Smooth muscle cell of the brain vasculature (primary cell): ENCODE data around the gene TMEM181.
"Not testable (repeated sequence)": the region's sequence is repeated elsewhere in the genome, so short reads cannot be mapped to it uniquely, and the experiment has no call there.

ENCODE experiments used
- DNase-seq: peaks from one replicate; pipeline ENCODE4 v3.0.0-alpha.2; 2012; ENCODE audit warnings: low read depth, low spot score

Gene TMEM181

DNA sequence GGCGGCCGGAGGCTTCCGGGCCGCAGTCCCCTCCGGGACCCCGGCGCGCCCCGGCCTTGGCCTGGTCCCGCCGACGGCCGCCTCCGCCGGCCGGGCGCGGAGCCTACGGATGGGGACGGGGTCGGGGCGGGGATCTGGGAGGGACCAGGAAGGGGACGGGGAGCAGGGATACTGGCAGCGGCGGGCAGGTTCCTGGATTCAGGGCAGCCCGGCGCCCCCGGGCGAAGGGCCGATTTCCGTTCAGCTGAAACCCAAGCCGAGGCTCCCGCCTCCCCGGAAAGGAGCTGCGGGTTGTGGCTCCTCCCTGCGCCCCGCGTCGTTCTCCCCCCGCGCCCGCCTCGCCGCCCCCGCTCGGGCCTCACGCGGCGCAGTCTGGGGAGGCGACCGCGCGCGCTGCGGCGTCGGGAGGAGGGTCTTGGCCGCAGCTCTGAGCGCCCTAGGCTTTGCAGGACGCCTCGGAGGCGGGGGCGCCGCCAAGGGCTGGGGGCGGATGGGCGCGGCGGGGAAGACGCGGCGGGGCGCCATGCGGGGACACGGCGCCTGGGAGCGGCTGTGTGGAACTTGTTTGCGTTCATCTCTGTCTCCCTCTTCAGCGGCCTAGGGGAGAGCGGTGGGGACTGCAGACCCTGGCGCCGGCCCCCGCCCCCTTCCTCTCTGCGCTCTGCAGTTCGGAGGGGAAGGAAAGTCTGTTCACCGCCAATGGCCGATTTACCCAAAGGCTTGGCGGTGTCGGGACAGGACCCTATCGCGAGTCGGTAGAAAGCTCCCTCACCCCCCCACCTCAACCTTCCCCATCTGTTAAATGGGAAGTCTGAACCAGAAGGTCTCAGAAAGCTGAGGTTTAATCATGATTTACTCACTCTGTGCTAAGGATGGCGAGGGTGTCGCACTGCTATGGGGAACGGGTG is 22.7 kb upstream of the TMEM181 start:
- DNase-seq, result no peak

DNA sequence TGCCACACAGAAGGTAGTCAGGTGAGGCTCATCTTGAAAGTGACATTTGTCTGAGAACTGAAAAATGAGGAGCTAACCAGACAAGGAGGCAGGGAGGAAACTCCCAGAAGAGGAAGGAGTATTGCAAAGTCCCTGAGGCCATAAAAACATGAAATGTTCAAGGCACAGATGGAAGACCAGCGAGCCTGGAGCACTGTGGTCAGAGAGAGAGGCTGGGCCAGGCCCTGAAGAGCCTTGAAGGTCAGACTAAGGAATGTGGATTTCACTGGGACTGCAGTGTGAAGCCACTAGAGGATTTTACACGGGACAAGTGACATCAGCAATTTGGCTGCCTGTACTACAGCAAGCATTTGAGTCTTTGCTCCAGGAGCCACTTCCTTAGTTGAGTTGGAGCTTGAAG is 21.1 kb upstream of the TMEM181 start:
- DNase-seq, result no peak

DNA sequence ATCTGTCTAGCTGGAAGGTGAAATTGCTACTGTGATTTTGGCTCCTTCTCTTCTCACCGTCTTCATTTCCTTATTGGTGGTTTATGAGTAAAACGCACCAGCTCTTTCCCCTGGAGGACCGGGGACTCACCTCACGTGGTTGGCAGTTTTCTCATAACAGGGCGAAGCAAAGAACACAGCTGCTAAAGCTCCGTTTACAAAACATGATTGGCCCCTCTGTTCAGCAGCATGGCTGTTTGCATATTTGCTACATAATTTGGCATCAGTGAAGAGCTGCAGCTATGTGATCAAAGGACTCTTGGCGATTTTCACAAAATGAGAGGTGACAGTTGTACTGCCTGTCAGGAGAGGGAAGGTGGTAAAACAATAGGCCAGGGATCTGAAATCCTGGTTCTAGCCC is 20.5 kb upstream of the TMEM181 start:
- DNase-seq, result no peak

DNA sequence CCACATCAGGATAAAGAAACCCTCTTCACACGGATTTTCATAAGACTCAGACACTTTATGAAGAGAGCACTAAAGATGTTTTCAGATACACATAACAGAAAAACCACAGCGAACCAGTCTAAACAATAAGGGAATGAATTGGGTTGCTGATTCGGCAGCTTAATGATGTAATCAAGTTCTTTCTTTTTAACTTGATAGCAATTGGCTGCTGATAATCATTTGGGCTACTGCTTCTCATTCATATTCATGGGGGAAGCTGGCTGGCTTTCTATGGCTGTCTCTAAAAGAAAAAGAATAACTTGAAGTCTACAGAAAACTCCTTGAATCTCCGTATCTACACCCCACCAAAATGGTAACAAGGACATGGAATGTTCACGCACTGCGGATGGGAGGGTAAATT is 20.0 kb upstream of the TMEM181 start:
- no peak for DNase-seq

DNA sequence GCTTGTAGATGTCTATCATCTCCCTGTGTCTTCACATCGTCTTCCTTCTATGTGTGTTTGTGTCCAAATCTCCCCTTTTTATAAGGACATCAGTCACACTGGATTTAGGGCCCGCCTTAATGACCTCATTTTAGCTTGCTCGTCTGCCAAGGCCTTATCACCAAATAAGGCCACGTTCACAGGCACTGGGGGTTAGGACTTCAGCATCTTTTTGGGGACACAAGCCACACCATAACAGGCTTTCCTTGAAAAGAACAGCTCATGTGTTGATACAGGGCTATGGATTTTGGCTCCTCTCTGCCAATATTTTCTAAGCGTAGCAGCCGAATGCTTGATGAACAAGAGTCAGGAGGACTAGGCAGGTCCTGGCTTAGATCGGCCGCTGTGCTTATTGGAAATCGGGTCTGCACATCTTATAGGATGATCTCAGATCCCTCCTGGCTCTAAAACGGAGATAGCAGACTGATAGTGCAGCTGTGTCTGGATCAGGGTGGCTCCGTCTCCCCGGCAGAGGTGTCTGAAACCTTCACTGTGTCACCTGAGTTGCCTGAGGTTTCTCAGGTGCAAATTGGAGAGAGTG is 16.2 kb upstream of the TMEM181 start:
- no peak for DNase-seq

DNA sequence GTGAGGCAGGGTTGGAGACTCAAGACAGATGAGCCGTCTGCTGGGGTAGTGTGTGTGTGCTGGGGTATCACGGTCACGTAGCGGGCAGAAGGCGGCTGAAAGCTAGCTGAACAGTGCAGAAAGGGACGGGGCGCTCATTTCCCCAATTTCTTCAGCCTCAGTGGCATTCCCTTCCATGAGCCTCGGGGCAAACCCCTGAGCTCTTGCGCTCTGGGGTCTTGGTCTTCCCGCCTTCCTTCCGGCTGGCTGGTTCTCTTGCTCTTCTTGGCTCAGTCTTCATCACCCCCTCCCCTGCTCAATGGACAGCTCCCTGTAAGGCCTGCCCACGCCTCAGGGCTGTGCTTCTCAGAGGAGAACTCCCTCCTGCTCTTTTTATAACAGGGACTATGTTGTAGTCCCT is 15.5 kb upstream of the TMEM181 start:
- no peak for DNase-seq

DNA sequence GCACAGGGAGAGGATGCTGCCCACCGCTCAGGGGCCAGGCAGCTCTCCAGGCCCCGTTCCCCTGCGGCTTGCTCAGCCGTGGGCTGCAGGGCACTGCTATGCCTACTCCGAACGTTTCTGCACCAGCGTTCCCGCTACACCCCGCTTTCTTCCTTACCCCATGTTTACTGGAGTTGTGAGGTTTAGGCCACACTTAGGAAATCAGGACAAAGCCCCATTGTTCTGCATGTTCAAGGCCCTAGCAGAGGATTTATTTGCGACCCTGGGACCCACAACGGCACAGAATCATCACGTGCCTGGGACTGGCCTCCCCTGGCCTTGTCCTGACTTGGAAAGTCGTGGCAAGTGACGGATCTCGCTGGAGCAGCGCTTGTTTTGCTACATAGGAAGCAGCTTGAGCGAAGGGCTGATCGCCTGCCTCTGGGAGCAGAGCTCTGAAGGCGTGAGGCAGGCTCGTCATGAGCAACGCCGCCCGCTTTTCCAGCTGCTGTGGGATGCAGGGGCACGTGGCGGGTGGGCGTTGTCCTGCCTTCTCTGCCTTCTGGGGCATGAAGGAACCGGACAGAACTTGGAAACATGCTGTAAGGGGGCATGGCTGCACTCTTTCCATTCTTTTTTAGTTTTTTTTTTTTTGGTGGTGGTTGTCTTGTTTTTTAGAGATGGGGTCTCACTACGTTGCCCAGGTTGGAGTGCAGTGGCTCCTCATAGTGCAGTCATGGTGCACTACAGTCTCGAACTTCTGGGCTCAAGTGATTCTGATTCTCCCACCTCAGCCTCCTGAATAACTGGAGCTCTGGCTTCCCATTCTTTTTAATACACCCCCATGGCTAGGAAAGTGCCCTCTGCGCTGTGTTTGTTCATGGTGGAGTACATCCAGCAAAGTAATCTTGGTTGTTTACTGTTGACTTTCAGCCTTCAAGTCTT is 14.6 kb upstream of the TMEM181 start:
- no peak for DNase-seq

DNA sequence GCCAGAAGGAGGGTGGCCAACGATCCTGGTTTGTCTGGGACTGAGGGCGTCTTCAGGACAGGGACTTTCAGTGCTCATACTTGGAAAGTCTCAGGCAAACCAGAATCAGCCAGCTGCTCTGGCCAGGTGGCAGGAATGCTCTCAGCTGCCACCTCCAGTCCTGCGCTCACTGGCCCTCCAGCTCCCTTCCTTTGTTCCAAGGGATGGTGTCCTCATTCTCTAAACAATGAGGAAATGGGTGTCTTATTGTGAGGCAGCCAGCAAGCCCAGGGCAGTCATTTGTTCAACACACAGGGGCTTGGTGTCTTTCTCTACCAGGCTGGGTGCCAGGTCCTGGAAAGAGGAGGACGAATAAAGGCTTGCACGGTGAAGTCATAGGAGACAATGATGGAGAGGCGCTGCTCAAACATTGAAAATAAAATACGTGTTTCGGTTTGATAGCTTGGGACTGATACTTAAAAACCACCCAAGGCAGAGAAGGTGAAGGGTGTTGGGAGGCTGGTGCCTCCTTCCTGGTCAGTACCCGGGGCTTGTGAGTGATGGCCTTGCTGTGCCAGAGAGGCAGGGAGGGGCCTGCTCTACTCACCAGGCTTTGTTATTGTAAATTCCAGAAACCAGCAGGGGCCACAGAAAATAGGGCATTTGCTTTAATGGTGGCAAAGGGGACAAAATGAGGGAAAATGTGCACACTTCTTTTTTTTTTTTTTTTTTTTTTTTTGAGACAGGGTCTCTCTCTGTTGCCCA is 11.3 kb upstream of the TMEM181 start:
- DNase-seq, result no peak

DNA sequence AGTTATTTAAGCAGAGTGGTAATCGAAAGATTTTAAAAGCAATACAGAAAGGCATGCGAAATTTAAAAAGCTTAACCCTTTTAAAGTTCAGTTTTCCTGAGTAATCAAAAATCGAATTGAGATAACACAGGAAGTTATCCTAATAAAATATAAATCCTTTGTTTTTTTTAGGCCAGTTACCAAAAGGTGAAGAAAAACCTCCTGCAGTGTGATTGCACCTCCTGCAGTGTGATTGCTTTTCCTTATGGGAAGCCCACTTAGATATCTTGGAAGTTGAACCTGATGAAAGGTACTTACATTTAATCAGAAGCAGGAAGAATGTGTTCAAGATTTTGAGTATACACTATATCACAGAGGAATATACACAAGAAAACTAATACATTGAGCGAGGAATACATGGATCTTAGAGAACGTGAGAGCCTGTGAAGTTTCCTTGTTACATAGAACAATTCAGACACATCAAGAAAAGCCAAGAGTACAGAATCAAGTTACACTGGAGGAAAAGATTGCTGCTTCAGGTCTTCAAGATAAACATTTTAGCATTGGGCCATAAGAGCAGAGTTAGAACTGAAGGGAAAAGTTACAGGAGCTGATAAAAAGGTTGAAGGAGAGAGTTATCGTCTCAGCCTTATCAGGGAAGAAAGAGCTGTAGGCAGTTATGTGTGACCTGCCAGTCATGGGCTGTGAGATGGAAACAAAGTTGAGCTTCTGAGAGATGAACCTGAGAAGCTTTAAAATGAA is 7.7 kb upstream of the TMEM181 start:
- DNase-seq, result no peak

DNA sequence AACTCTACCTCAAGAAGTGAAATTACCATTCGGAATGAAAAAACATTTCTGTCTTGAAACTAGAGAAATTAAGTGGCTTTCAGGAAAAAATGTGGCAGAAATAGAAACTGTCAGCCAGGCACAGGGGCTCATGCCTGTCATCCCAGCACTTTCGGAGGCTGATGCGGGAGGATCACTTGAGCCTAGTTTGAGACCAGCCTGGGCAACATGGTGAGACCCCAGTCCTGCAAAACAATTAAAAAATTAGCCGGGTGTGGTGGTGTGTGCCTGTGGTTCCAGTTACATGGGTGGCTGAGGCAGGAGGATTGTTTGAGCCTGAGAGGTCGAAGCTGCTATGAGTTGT is 7.1 kb upstream of the TMEM181 start:
- DNase-seq, result no peak

DNA sequence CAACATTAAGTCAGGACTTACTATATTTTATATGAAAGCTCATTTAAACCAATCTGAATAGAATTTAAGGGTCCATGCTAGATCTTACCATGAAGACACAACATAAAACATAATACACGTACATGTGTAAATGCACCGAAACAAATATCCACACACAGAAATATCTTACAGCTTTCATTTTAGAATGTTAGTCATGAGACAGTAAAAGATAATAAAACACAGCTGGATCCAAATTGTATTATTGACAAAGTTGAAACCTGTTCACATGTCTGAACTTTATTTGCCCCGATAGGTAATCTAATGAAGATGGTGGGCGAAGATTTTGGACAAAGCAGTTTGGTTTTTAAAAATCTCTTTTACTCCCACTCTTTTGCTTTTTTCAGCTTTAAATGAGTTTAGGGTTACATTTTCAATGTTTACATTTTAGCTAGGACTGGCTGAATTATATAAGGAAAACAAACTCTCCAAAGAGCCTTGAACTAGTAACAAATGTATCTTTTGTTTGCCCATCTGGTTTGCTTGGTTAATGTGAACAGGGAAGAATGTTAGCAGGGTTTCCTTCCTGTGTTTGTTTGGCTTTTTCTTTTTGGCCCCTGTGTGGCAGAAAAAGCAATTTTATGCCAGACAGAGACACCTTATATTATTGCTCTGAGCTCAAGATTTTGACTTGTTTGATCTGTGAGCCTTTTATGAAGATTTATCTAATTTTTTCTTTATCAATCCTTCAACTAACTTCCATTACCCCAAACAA is 5.1 kb upstream of the TMEM181 start:
- DNase-seq, result peak; percentile 23

DNA sequence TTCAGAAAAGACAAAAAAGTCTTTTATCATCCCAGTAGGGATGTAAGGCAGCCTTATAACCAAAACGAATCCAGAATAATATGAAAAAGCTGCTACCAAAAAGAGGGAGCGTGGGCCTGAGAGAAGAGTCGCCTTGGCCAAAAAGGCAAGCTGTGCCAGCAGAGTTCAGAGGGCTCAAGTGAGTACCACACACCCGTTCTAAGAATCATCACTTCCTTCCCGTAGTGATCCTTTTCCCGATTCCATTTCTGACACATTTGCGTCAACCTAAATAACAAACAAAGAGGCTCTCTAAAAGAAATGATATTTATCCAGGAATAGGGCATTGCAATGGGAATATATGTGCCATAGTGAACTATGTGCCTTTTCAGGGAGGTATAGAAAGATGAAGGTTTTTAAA is 3.8 kb upstream of the TMEM181 start:
- no peak for DNase-seq

DNA sequence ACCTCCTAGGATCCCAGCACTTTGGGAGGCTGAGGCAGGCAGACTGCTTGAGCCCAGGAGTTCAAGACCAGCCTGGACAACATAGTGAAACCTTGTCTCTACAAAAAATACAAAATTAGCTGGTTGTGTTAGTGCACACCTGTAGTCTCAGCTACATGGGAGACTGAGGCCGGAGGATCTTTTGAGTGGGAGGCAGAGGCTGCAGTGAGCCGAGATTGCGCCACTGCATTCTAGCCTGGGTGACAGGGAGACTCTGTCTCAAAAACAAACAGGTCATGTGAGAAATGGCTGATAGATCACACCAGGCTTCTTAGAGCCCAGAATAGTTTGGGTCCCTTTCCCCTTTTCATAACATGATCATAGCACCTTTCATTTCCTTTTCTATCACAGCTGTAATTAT is 2.8 kb upstream of the TMEM181 start:
- DNase-seq, result not testable (repeated sequence)

DNA sequence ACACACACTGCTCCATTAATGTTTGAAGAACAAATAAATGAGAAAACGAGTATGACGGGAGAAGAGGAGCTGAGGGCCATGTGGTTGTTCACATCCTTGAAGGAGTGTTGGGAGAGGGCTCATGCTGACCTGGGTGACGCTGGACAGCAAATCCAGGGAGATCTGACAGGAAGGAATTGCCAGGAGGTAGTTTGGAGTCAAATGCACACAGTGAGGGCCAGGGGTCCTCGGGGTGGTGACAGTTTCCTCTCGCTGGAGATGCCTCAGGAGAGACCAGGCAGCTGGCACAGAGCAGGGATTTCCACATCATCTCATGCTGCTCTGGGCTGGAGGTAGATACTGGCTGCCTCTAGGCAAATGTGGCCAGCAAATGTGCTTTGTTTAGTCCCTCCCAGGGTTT is 2.0 kb upstream of the TMEM181 start:
- no peak for DNase-seq

DNA sequence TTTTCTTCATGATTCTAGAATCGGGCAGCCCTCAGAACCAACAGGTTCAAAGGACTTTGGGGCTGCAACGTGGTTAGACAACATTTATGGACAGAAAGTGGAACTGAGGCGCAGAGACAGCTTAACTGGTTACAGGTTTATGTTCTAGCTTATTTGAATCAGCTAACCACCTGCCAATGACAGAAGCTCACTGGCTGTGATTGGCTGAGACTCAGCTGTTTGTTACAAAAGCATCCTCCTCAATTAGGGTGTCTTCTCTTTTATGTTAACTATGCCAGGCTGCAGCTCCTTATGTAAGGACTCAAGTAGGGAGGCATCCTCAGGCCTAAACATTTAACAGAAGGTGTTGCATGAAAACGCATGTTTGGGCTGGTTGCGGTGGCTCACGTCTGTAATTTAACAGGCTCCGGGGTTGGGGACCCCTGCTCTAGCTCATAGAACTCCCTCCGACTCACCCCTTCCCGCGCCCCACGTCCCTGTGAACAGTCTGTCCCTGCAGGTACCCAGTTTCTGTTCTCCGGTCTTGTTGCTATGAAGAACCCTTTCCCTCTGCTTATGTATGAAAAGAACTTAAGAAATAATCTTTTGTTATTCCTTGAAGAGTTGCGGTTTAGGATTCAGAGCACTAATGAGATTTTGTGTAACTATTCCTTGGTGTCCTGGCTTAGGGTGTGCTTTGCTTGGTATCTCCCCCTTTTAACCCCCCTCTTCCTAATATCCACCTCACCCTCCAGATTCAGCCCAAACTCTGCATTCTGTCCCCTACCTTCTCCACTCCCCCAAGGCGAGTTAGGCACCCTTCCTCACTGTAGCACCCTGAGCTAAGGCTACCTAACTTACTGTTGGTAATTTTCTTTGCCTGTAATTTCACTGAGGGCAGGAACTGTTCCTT is 1.2 kb upstream of the TMEM181 start:
- no peak for DNase-seq

DNA sequence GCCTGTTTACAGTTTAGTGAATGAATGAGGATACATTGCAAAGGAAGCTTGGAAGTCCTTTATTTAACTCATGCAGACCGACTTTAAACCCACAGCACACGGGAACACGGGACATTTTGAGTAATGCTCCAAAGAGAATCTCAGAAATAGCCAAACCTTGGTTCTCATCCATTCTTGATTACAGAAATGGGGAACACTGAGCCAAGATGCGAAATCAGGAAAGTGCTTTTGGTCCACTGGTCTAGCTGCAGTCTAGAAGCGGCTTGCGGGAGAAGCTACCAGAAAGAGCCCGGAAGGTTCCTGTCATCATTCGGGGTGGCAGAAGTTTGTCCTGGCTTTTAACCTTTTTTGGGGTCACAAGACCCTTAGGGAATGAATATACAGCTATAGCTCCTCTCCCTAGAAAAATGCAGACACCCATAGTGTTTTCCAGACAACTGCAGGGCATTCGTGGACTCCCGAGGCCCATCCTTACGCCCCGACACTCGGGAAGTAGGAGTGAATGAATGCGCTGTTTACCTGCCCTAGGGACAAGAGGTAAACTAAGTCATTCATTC is 475 bp upstream of the TMEM181 start:
- no peak for DNase-seq

DNA sequence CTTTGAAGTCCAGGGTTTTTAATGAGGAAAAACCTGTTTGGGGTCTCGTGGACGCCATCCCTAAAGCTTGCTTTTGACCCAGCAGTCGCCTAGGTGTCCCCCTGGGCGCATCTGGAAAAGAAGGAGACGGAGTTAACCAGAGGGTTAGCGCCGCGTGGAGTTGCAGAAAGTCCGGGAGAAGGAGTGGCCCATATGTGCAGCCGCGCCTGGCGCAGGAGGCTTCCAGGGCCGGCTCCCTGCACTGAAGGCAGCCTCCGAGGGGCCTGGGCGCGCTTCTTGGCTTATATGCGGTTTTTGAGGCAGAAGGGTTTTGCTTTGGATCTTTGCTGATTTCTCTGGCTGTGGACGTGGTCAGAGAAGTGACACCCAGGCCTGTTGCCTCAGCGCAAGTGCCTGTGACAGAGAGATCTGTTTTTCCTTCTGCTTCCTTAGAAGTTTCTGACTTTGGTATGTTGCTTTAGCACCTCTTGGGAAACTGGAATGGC is 987 bp downstream of the TMEM181 start:
- DNase-seq, result no peak

DNA sequence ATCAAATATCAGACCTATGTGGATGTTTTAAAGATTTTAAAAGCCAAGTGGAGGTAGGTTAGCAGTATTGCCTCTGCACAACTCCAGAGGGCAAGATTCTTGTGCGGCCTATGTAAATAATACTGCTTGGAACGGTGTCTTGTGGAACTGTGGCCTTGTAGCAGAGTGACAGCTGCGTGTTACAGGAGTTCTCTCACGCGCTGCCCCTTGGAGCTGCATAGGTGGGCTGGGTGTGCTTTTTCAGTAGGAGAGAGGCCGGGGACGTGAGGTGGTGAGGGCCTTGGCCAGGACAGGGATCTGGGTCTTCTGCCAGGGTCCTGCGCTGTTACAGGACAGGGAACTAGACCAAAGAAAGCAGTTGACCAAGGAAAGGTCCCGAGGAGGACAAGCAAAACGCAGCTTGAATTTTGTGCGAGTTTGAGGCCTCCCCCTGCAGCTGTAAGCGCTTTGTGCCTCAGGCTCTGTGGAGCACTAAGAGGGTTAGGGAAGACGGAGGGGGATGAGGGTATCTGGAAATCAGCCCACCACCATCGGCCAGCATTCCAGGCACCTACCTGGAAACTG is 1.5 kb downstream of the TMEM181 start:
- DNase-seq, result no peak
